Measurements from ENCODE around the gene G0S2.

G0S2 gene

DNA sequence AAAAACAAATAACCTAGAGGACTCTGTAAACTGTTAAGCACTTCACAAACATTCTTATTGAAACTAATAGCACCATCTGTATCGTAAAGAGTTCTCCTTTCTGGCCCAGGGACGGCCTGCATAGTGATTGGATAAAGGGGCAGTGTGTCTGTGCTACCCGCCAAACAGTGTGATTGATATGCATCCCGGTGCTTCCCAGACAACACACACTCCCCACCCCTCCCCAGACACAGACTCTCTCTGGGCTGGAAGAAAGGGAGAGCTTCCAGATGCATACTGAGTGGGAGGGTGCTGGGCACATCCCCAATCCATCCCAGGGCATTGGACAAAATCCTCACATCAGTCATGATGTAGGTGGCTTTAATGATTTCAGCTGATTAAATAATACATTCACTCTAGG is 33.1 kb downstream of the G0S2 start:
- TF ChIP-seq CTCF (IDR thresholded peaks at IDR 0.05; ENCODE audit: control extremely low read depth, extremely low read depth, low read depth, missing control alignments) = no peak
- ChIA-PET CTCF (interaction anchor here (1.0 to 2.2 kb wide), 3 partner anchors 15 to 20 kb away, joined by 3 to 12 read pairs (median 4); no protein-coding TSS in a partner anchor), POLR2A (no interaction called here)
- no peak for DNase-seq (ENCODE audit: extremely low spot score)

- TF ChIP-seq CTCF (IDR thresholded peaks at IDR 0.05; ENCODE audit: control extremely low read depth, extremely low read depth, low read depth, missing control alignments) = no peak
- ChIA-PET POLR2A (no interaction called here), CTCF (interaction anchor here (1.5 kb wide), 1 partner anchor 44 kb away, joined by 3 read pairs; no protein-coding TSS in a partner anchor)
- DNase-seq (ENCODE audit: extremely low spot score) = no peak
Measured at GRCh38 chr1:209710093-209710492, 34.9 kb downstream of the G0S2 start.

DNA sequence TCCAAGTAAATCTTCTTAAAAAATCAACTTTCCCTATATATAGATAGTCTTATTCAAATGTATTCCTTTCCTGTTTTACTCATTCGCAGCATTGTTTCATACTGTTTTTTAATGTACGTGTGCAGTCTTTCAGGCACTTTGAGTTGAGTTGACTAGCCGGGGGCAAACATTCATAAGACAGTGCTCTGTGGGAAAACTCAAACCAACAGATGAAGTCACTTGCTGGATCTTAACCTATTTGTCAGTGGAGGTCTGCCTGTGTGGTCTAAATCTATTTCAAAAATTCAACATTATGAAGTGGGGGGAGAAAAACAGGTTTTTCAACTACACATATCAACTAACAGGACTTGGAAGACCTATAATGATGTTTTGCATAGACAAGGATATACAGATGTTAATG is 35.6 kb downstream of the G0S2 start:
- POLR2A ChIA-PET = no interaction called here
- CTCF ChIA-PET = interaction anchor here (1.5 kb wide), 1 partner anchor 45 kb away, joined by 3 read pairs; no protein-coding TSS in a partner anchor
- no peak for TF ChIP-seq CTCF (IDR thresholded peaks at IDR 0.05; ENCODE audit: control extremely low read depth, extremely low read depth, low read depth, missing control alignments)
- DNase-seq (ENCODE audit: extremely low spot score) = no peak

- TF ChIP-seq CTCF (IDR thresholded peaks at IDR 0.05; ENCODE audit: control extremely low read depth, extremely low read depth, low read depth, missing control alignments) = no peak
- ChIA-PET POLR2A (no interaction called here), CTCF (no interaction called here)
- DNase-seq (ENCODE audit: extremely low spot score) = no peak
Measured at GRCh38 chr1:209714338-209714737, 39.1 kb downstream of the G0S2 start.

DNA sequence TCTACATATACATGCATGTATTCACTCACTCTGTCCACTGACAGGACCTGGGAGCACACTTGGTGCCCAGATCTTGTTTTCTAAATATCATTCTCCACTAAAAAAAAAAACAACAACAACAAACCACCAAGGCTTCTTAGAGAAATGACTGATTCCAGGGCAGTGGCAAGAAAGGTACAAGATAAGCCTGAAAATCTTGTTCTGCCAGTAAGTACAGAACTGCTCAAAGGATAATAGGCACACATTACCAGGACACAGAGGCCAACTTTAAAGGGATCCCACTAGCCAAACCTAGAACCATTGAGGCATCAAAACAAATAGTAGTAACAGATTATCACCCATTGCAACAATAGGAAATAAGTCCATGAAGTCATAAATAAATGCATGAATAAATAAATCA is 40.1 kb downstream of the G0S2 start:
- TF ChIP-seq CTCF (IDR thresholded peaks at IDR 0.05; ENCODE audit: control extremely low read depth, extremely low read depth, low read depth, missing control alignments) = no peak
- no peak for DNase-seq (ENCODE audit: extremely low spot score)
- POLR2A ChIA-PET = no interaction called here
- CTCF ChIA-PET = no interaction called here

DNA sequence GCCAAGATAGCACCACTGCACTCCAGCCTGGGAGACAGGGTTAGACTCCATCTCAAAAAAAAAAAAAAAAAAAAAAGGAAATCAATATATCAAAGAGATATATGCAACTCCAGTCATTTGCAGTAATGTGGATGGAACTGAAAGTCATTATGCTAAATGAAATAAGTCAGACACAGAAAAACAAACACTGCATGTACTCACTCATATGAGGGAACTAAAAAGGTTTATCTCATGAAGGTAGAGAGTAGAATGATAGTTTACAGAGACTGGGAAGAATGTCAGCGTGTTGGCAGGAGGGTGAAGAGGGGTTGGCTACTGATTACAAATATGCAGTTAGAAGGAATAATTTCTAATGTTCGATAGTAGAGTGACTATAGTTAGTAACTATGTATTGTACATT is 42.6 kb downstream of the G0S2 start:
- no peak for TF ChIP-seq CTCF (IDR thresholded peaks at IDR 0.05; ENCODE audit: control extremely low read depth, extremely low read depth, low read depth, missing control alignments)
- CTCF ChIA-PET = no interaction called here
- no peak for DNase-seq (ENCODE audit: extremely low spot score)
- POLR2A ChIA-PET = no interaction called here

DNA sequence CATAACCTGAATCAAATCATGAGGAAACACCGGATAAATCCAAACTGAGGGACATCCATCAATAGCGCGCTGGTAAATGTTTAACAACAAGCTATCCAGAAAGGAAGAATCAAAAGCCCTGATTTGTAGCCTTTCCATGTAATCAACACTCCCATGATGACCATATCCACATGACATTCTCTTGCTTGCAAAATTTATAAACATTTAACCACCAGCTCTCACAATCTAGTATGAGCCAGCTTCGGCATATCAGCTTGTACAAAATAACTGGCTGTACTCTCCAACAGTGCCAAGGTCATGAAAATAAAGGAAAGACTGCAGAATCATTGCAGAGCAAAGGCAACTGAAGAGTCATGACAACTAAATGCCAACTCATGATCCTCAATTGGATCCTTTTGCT is 45.1 kb downstream of the G0S2 start:
- no peak for TF ChIP-seq CTCF (IDR thresholded peaks at IDR 0.05; ENCODE audit: control extremely low read depth, extremely low read depth, low read depth, missing control alignments)
- DNase-seq (ENCODE audit: extremely low spot score) = no peak
- CTCF ChIA-PET = no interaction called here
- POLR2A ChIA-PET = no interaction called here

Measured in GM10248 (cell line).